H1 (cell line): ENCODE data around the gene SOX8. TPM values are rescaled to one million over a fixed set of nuclear protein-coding genes. Genes with fewer than 3 reads are reported as not detected.

Experiments used
- CEBPB ChIP-seq: IDR thresholded peaks from 2 replicates; pipeline ENCODE4 v1.6.1; 2012; ENCODE audit warnings: low read depth, low read length
- polyA plus RNA-seq, 7 experiments: library from polyadenylated mRNA; depleted of rRNA in 3 of 7; stranded (reverse) in 5 of 7; unstranded in 2 of 7; fragments of >200 nt in 5 of 7; fragments of 200-250 nt in 2 of 7; gene quantifications; 1 replicate in 5 of 7; 2 replicates in 1 of 7; 4 replicates in 1 of 7; pipeline versions ENCODE4 v1.2.1 to v1.2.3, GENCODE V29; 2011 to 2013; ENCODE audit warnings: missing spikeins in 2 of 7, mixed read lengths in 2 of 7
- total RNA-seq: library from RNA; stranded (reverse); fragmentation: NEBNext Ultra II Directional; extraction: Animal tissue kit (Norgen Biotek cat#: 25700); gene quantifications from 2 replicates; pipeline ENCODE4 v1.2.1, GENCODE V29; 2021
- TF ChIP-seq, protein P1 (sequence below): IDR thresholded peaks from 2 replicates; pipeline ENCODE4 v1.6.1; 2011; ENCODE audit warnings: low read depth, mild to moderate bottlenecking, low read length; ENCODE audit not compliant: insufficient read depth
- TF ChIP-seq, protein P2 (sequence below): IDR thresholded peaks from 2 replicates; pipeline ENCODE4 v1.6.1; 2012; ENCODE audit warnings: inconsistent platforms

SOX8 gene
- total and polyA plus RNA-seq, 2 of the 8 experiments (the other 6 are each of a cell fraction or from before 2014, with no cell fraction given) = 2.2 to 5.7 TPM

DNA sequence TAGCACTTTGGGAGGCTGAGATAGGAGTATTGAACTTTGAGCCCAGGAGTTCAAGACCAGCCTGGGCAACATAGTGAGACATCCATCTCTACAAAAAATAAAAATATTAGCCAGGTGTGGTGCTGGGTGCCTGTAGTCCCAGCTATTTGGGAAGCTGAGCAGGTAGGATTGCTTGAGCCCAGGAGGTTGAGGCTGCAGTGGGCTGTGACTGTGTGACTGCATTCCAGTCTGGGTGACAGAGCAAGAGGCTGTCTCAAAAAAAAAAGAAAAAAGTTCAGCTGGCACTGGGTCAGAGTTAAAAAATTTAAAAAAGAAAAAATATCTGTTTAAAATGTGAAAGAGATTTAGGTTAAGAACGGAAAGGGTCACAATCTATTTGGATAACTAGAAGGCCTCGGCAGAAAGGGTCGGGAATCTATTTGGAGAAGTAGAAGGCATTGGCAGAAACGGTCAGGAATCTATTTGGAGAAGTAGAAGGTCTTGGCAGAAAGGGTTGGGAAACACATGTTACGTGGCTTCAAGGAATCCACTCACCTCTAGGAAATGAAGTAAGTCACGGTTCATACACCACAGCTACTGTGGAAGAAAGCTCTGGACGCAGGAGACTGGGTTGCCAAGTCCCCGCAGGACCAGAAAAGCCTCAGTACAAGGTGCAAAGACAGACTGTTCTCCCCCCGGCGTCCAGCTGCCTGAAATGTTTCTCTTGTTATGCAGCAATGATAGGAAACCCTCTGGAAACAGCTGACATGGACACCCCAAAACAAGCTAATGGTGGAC lies 36.1 kb upstream of the SOX8 start (continued):
- TF ChIP-seq, protein P1, sequence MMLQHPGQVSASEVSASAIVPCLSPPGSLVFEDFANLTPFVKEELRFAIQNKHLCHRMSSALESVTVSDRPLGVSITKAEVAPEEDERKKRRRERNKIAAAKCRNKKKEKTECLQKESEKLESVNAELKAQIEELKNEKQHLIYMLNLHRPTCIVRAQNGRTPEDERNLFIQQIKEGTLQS = no peak
- TF ChIP-seq, protein P2, sequence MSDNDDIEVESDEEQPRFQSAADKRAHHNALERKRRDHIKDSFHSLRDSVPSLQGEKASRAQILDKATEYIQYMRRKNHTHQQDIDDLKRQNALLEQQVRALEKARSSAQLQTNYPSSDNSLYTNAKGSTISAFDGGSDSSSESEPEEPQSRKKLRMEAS = no peak
- TF ChIP-seq CEBPB = no peak
